Body of pancreas (tissue), 4 donors: ENCODE results near the gene PGPEP1. TPM values are rescaled to one million over a fixed set of nuclear protein-coding genes. Genes with fewer than 3 reads are reported as not detected.

Experiments used
- ATAC-seq: fragments of 150-250 bp; one replicate; pipeline ENCODE4 v1.9.1; 2016
- DNase-seq, 4 donors: peaks; one replicate each; pipeline ENCODE4 v3.0.0-alpha.2; 2019
- H3K27ac ChIP-seq, 4 donors: fragments of 200-600 bp; sonication (generic); 1 replicate in 3 of 4; 2 replicates in 1 of 4; pipeline versions ENCODE4 v1.5.1 to v1.6.1; 2016 to 2019; ENCODE audit warnings: mild to moderate bottlenecking in 1 of 4, mixed read lengths in 1 of 4, moderate library complexity in 1 of 4
- H3K27me3 ChIP-seq, 2 donors: fragments of 200-600 bp; sonication (generic); one replicate each; pipeline ENCODE4 v1.6.0; 2016; ENCODE audit warnings: mild to moderate bottlenecking in 1 of 2
- H3K36me3 ChIP-seq, 2 donors: fragments of 200-600 bp; sonication (generic); replicated peaks in 1 of 2; 2 replicates each; pipeline ENCODE4 v1.5.1; 2016; ENCODE audit warnings: low read depth in 2 of 2; ENCODE audit not compliant: insufficient read depth in 1 of 2
- H3K4me1 ChIP-seq: fragments of 200-600 bp; sonication (generic); one replicate; pipeline ENCODE4 v1.6.0; 2016
- H3K4me3 ChIP-seq, 2 donors: fragments of 200-600 bp; sonication (generic); 1 replicate in 1 of 2; 2 replicates in 1 of 2; pipeline ENCODE4 v1.5.1; 2016 to 2019
- H3K9me3 ChIP-seq, 3 donors: fragments of 200-600 bp; sonication (generic); 1 replicate in 2 of 3; 2 replicates in 1 of 3; pipeline ENCODE4 v1.5.1; 2016
- POLR2A ChIP-seq, 3 donors: fragments of 450-650 bp; IDR thresholded peaks; one replicate each; pipeline ENCODE4 v1.6.1; 2016; ENCODE audit warnings: antibody characterized with exemption in 3 of 3, mild to moderate bottlenecking in 2 of 3
- WGBS, 2 donors: methylation state at CpG; one replicate each; pipeline ENCODE4 v1.1.5; 2017; 5-methylcytosine and 5-hydroxymethylcytosine counted together
- intact Hi-C: fragments of 100-400 bp; cut with DNase I; formaldehyde crosslinking; loops from one replicate; pipeline ENCODE4 v1.15.1; 2023
- total RNA-seq, 2 donors: library from RNA; depleted of rRNA; stranded (reverse); fragments of >200 nt; gene quantifications; one replicate each; pipeline ENCODE4 v1.1.0, GENCODE V29; 2016
- TF ChIP-seq, protein P1 (sequence below), 7 experiments: fragments of 450-650 bp in 4 of 7; fragments of 200-600 bp in 3 of 7; sonication (generic) in 3 of 7; IDR thresholded peaks; one replicate each; pipeline ENCODE4 v1.5.1; 2016 to 2019; ENCODE audit warnings: antibody characterized with exemption in 7 of 7

Gene PGPEP1
- total RNA-seq, 2 donors from 2014 or later = 22.1 to 37.6 TPM

DNA sequence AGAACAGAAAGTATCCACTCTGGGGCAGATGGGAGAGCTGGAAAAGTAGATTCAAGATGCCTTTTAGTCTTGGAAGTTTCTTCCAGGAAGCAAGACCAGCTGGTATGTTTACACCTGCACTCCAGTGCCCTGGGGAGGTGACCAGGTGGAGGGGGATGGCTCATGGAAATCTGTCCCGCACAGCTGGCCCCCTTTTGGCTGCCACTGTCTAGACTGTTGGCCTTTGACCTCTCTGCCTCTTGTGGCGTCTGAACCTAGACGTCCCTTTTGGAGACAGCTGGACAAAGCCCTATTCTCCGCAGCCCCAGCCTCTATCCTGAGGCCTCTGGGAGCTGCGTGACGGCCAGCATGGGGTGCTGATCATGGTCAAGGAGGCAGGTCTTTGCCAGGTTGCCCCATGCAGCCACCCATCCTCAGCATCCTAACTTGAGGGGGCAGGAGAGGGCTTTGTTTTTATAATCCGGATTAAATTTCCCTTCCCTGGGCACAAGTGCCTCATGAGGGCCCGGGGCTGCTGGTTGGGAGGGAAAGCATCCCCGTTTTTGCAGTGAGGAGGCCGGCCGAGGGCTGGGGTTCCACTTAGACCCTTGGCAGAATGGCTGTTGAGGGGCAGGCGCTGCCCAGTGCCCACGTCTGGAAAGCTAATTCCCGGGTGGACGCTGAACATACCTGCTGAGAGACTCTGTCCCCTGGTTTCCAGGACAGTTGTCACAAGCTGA lies 28.3 kb downstream of the PGPEP1 start:
- ATAC-seq = peak; percentile 16
- Histone ChIP-seq H3K27me3 (no peaks in the 10 kb centered on the region), H3K4me1 (peaks cover 58% of the 10 kb centered on the region), H3K36me3 (no peaks in the 10 kb centered on the region), H3K4me3 (no peak overlapping the region), H3K27ac (peak overlapping the region; percentile 68 to 76 (median 76)), H3K9me3 (no peaks in the 10 kb centered on the region)
- WGBS, 2 donors = 66 to 72% methylated on average over 3 to 15 of the region's 15 CpGs
- intact Hi-C loops = no loop called here
- TF ChIP-seq POLR2A (IDR thresholded peaks at IDR 0.05) = no peak
- TF ChIP-seq, protein P1, sequence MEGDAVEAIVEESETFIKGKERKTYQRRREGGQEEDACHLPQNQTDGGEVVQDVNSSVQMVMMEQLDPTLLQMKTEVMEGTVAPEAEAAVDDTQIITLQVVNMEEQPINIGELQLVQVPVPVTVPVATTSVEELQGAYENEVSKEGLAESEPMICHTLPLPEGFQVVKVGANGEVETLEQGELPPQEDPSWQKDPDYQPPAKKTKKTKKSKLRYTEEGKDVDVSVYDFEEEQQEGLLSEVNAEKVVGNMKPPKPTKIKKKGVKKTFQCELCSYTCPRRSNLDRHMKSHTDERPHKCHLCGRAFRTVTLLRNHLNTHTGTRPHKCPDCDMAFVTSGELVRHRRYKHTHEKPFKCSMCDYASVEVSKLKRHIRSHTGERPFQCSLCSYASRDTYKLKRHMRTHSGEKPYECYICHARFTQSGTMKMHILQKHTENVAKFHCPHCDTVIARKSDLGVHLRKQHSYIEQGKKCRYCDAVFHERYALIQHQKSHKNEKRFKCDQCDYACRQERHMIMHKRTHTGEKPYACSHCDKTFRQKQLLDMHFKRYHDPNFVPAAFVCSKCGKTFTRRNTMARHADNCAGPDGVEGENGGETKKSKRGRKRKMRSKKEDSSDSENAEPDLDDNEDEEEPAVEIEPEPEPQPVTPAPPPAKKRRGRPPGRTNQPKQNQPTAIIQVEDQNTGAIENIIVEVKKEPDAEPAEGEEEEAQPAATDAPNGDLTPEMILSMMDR (IDR thresholded peaks at IDR 0.05) = no peak
- DNase-seq = peak; percentile 58 to 78 (median 76)

DNA sequence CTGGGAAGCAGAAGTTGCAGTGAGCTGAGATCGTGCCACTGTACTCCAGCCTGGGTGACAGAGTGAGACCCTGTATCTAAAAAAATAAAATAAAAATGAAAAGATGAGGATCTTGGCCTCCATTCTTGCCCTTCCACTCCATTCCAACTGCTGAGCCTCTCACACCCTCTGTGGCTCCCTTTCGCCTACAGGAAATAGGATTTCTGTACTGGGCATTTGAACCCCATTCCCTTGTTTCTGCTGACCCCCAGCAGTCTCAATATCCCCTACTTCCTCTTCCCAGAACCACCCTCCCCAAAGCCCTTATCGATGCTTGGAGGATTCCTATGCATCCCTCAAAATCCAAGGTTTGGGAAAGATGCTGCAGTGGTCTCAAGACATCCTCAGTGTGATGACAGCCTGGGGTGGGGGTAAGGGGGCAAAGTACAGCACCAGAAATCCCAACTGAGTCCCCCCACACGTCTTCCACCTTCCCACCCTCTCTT lies 33.1 kb downstream of the PGPEP1 start:
- H3K9me3 ChIP-seq = no peaks in the 10 kb centered on the region
- ATAC-seq (no peak), DNase-seq (no peak)
- 53 to 60% methylated on average over 4 of the region's 4 CpGs for WGBS, 2 donors
- H3K27ac ChIP-seq = peak overlapping the region; percentile 90 to 97 (median 96)
- H3K36me3 ChIP-seq = no peaks in the 10 kb centered on the region
- peaks cover 59% of the 10 kb centered on the region for H3K4me1 ChIP-seq
- H3K27me3 ChIP-seq = no peaks in the 10 kb centered on the region
- H3K4me3 ChIP-seq = no peak overlapping the region
- intact Hi-C loops = no loop called here
- TF ChIP-seq, protein P1 (IDR thresholded peaks at IDR 0.05) = no peak
- TF ChIP-seq POLR2A (IDR thresholded peaks at IDR 0.05) = no peak

DNA sequence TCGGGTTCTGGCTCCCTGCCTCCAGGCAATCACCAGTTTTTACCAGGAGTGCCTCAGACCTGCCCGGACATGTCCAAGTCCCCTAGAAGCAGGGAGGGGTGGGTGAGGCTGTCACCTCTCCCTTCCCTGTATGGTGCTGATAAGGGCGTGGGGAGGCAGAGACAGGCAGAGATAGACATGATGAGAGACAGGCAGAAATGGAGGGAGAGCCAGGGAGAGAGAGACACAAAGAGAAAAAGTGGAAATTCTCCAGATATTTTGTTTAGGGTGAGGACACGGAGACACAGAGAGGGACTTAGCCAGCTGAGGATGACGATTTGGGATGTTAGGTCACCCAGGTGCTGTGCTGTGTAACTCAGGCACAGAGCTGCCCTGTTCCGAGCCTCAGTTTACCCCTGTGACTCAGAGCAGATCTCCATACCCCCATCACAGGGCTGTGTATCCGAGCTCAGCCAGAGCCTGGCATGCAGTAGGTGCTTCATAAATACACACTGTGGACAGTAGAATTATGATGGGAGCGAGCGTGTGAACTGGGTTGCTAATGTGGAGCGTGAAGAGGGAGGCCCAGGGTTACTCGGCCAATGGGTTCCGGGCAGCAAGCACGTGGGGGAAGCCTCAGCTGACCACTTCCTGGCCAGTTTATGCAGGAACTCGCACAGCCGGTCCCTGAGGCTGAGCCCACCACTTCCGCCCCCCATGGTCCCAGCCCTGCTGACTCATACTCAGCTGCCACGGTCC lies 33.7 kb downstream of the PGPEP1 start:
- WGBS, 2 donors = 24 to 30% methylated on average over 8 to 17 of the region's 17 CpGs
- H3K4me3 ChIP-seq = no peak overlapping the region

DNA sequence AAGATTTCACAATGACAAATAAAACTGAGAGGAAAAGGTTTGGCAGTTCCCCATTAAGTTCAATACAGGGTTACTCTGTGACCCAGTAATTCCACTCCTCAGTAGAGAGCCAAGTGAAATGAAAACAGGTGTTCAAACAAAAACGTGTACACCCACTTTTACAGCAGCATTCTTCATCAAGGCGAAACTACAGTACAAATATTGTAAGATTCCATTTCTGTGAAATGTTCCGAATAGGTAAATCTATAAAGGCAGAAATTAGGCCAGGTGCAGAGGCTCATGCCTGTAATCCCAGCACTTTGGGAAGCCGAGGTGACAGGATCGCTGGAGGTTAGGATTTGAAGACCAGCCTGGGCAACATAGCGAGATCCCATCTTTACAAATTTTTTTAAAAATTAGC lies 36.6 kb downstream of the PGPEP1 start:
- H3K4me1 ChIP-seq = peaks cover 80% of the 10 kb centered on the region
- no peaks in the 10 kb centered on the region for H3K27me3 ChIP-seq
- peak overlapping the region; percentile 73 to 97 (median 93) for H3K27ac ChIP-seq
- H3K36me3 ChIP-seq = no peaks in the 10 kb centered on the region
- 14 to 19% methylated on average over 6 of the region's 6 CpGs for WGBS, 2 donors
- DNase-seq = peak; percentile 61 to 80 (median 65)
- intact Hi-C loops = no loop called here
- peak; percentile 71 for ATAC-seq
- H3K4me3 ChIP-seq = no peak overlapping the region
- H3K9me3 ChIP-seq = no peaks in the 10 kb centered on the region
- TF ChIP-seq, protein P1 (IDR thresholded peaks at IDR 0.05) = no peak
- peak in 2 of 3 donors; percentile 27 to 43 for TF ChIP-seq POLR2A (IDR thresholded peaks at IDR 0.05)

More for the DNA sequence above, 33.7 kb downstream of the PGPEP1 start:
- intact Hi-C loops = no loop called here
- TF ChIP-seq POLR2A (IDR thresholded peaks at IDR 0.05) = no peak
- TF ChIP-seq, protein P1 (IDR thresholded peaks at IDR 0.05) = no peak
- no peaks in the 10 kb centered on the region for H3K27me3 ChIP-seq
- no peaks in the 10 kb centered on the region for H3K9me3 ChIP-seq
- DNase-seq = peak; percentile 81 to 96 (median 90)
- no peaks in the 10 kb centered on the region for H3K36me3 ChIP-seq
- H3K27ac ChIP-seq = peak overlapping the region; percentile 90 to 97 (median 96)
- ATAC-seq = peak; percentile 74
- peaks cover 59% of the 10 kb centered on the region for H3K4me1 ChIP-seq
